ENCODE results near the gene ESR2. TPM values are rescaled to one million over a fixed set of nuclear protein-coding genes. Genes with fewer than 3 reads are reported as not detected.

The ESR2 gene
- polyA plus RNA-seq, 4 donors = 0.19 to 0.58 TPM; not detected in 2

DNA sequence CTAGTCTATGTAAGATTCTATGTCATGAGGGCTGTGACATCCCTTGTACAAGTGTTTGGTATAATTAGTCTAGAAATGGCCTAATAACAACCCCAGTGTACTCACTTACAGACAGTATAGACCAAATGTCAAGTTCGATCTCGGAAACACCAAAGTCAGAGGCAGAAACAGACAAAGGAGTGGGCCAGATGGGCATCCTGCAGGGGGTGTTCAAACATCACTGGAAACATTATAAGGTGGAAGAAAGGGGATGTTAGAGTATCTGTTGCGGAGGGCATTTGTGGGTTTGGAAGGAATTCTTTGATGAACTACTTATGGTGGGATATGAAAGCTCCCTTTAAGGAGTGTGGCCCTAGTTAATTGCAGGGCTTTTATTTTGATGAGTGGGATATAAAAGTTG is 134.6 kb downstream of the ESR2 start:
- Histone ChIP-seq H3K36me3 (ENCODE audit: control insufficient read depth in 3 of 3, insufficient read depth in 2 of 3, low read depth in 1 of 3, low read length in 3 of 3) (peaks cover 5 to 18% (median 10%) of the 10 kb centered on the region in 3 donors), H3K4me3 (ENCODE audit: low read depth in 1 of 3, low read length in 3 of 3) (no peak overlapping the region), H3K27me3 (ENCODE audit: control insufficient read depth in 3 of 3, insufficient read depth in 3 of 3, low read length in 3 of 3) (no peaks in the 10 kb centered on the region), H3K27ac (ENCODE audit: low read depth in 1 of 3, low read length in 2 of 3) (no peak overlapping the region), H3K4me1 (ENCODE audit: control insufficient read depth in 3 of 3, insufficient read depth in 2 of 3, low read depth in 1 of 3, low read length in 2 of 3) (no peaks in the 10 kb centered on the region), H3K9me3 (ENCODE audit: control insufficient read depth in 2 of 2, insufficient read depth in 1 of 2, low read depth in 1 of 2, low read length in 1 of 2) (no peaks in the 10 kb centered on the region)
- DNase-seq (no peak), FAIRE-seq (no peak)
- WGBS, 3 donors = 95 to 100% (median 99%) methylated on average over 3 of the region's 3 CpGs

DNA sequence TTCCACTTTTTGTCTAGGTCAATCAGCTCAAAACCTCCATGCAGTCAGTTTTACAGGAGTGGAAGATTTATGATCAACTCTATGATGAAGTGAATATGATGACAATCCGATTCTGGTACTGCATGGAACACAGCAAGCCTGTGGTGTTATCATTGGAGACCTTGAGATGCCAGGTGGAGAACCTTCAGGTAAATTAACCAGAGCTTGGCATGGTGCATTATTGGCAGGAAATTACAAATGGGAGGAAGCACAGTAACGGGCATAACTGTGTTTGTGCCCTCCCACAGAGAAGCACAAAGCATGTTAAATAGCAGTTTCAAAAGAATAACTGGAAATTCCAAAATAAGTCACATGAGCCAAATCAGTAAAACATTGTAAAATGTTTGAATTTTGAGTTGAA is 135.6 kb downstream of the ESR2 start:
- Histone ChIP-seq H3K27me3 (ENCODE audit: control insufficient read depth in 3 of 3, insufficient read depth in 3 of 3, low read length in 3 of 3) (no peaks in the 10 kb centered on the region), H3K4me3 (ENCODE audit: low read depth in 1 of 3, low read length in 3 of 3) (no peak overlapping the region), H3K36me3 (ENCODE audit: control insufficient read depth in 3 of 3, insufficient read depth in 2 of 3, low read depth in 1 of 3, low read length in 3 of 3) (peaks cover 5 to 16% (median 10%) of the 10 kb centered on the region in 3 donors), H3K9me3 (ENCODE audit: control insufficient read depth in 2 of 2, insufficient read depth in 1 of 2, low read depth in 1 of 2, low read length in 1 of 2) (no peaks in the 10 kb centered on the region), H3K4me1 (ENCODE audit: control insufficient read depth in 3 of 3, insufficient read depth in 2 of 3, low read depth in 1 of 3, low read length in 2 of 3) (no peaks in the 10 kb centered on the region), H3K27ac (ENCODE audit: low read depth in 1 of 3, low read length in 2 of 3) (no peak overlapping the region)
- WGBS, 3 donors = 85 to 87% (median 86%) methylated on average over 2 of the region's 2 CpGs
- DNase-seq = no peak
- no peak for FAIRE-seq

DNA sequence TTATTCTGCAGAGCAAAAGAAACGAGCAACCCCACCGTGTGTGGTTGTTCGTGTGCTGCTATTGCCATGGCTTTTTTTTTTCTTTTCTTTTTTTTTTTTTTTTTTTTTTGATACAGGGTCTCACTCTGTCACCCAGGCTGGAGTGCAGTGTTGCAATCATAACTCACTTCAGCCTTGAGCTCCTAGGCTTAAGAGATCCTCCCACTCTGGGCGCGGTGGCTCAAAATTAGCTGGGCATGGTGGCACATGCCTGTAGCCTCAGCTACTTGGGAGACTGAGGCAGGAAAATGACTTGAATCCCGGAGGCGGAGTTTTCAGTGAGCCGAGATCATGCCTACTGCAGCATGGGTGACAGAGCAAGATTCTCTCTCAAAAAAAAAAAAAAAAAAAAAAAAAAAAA is 144.2 kb downstream of the ESR2 start:
- Histone ChIP-seq H3K4me1 (ENCODE audit: control insufficient read depth in 3 of 3, insufficient read depth in 2 of 3, low read depth in 1 of 3, low read length in 2 of 3) (no peaks in the 10 kb centered on the region), H3K36me3 (ENCODE audit: control insufficient read depth in 3 of 3, insufficient read depth in 2 of 3, low read depth in 1 of 3, low read length in 3 of 3) (peaks cover 2 to 35% (median 16%) of the 10 kb centered on the region in 3 donors), H3K9me3 (ENCODE audit: control insufficient read depth in 2 of 2, insufficient read depth in 1 of 2, low read depth in 1 of 2, low read length in 1 of 2) (no peaks in the 10 kb centered on the region), H3K27me3 (ENCODE audit: control insufficient read depth in 3 of 3, insufficient read depth in 3 of 3, low read length in 3 of 3) (no peaks in the 10 kb centered on the region), H3K4me3 (ENCODE audit: low read depth in 1 of 3, low read length in 3 of 3) (no peak overlapping the region), H3K27ac (ENCODE audit: low read depth in 1 of 3, low read length in 2 of 3) (no peak overlapping the region)
- no peak for DNase-seq
- WGBS, 3 donors = 86 to 87% (median 86%) methylated on average over 8 of the region's 8 CpGs
- FAIRE-seq = no peak

DNA sequence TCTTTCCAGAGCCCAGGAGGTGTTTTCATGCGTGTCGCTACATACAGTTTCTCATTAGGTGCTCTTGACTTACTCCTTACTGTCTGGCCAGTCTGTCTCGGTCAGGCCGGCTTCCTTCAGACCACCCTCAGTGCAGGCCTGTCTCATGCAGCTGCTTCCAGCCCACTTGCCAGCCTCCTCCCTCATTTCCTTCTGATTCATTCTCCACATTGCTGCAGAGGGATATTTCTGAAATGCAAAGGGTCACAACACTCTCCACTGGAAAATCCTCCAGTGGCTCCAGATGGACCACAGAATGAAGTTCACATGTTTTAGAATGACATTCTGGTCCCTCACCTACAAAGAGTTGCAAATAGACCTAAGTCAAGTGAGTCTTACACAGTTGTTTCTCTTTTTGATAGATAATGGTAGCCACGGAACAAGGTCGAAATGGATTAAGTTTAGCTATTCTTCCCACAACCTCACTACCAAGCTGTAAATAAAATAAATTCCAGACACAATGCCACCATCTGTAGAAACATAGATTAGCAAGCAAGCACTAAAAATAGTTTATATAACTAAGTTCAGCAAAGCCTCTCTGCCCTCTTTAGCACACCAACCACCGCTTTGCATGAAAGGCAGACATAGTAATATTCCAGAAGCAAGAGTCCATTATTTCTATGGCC is 146.9 kb downstream of the ESR2 start:
- no peak overlapping the region for H3K4me3 ChIP-seq (ENCODE audit: low read depth in 1 of 3, low read length in 3 of 3)
- DNase-seq (no peak), FAIRE-seq (no peak)
- H3K27ac ChIP-seq (ENCODE audit: low read depth in 1 of 3, low read length in 2 of 3) = no peak overlapping the region
- whole genome bisulfite sequencing, 3 donors = 77 to 98% (median 95%) methylated on average over 7 of the region's 7 CpGs
- H3K4me1 ChIP-seq (ENCODE audit: control insufficient read depth in 3 of 3, insufficient read depth in 2 of 3, low read depth in 1 of 3, low read length in 2 of 3) = no peaks in the 10 kb centered on the region
- no peaks in the 10 kb centered on the region for H3K9me3 ChIP-seq (ENCODE audit: control insufficient read depth in 2 of 2, insufficient read depth in 1 of 2, low read depth in 1 of 2, low read length in 1 of 2)
- peaks cover 15 to 45% (median 17%) of the 10 kb centered on the region in 3 donors for H3K36me3 ChIP-seq (ENCODE audit: control insufficient read depth in 3 of 3, insufficient read depth in 2 of 3, low read depth in 1 of 3, low read length in 3 of 3)
- no peaks in the 10 kb centered on the region for H3K27me3 ChIP-seq (ENCODE audit: control insufficient read depth in 3 of 3, insufficient read depth in 3 of 3, low read length in 3 of 3)

DNA sequence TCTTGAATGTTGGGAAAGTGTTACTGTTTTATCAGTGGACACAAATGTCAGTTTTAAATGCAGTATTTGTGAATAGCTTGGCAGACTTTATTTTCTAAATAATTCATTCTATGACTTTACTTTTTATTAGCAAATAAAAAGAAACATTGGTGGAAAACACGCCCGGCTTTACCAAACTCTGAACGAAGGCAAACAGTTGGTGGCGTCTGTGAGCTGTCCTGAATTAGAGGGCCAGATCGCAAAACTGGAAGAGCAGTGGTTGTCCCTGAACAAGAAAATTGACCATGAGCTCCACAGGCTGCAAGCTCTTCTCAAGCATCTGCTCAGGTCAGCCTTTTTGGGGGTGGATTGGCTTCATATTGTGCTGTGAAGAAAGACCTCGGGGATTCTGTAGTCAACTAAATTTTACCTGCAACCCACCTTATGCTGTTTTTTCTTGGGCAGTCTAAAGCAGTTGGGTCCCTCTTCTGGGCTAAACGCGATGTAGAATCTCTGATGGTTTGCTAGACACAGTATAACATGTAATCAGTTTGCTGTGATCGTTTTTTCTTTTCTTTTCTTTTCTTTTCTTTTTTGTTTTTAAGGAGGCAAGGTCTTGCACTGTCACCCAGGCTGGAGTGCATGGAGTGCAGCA is 156.4 kb downstream of the ESR2 start:
- FAIRE-seq = no peak
- no peak for DNase-seq

DNA sequence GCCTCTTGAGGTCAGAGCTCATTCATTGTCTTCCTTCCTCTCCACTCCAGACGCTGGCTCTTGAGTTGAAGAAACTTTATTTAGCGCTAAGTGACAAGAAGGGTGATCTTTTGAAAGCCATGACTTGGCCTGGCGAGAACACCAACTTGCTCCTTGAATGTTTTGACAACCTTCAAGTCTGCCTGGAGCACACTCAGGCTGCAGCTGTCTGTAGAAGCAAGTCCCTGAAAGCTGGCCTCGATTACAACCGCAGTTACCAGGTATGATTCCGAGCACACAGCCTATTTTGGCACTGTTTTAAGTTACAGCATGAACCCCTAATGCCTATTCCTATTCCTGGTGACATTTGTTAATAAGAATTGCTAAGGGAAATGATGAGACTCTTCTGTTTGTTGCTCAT is 167.6 kb downstream of the ESR2 start:
- Histone ChIP-seq H3K27me3 (ENCODE audit: control insufficient read depth in 3 of 3, insufficient read depth in 3 of 3, low read length in 3 of 3) (no peaks in the 10 kb centered on the region), H3K36me3 (ENCODE audit: control insufficient read depth in 3 of 3, insufficient read depth in 2 of 3, low read depth in 1 of 3, low read length in 3 of 3) (peaks cover 11 to 43% (median 22%) of the 10 kb centered on the region in 3 donors), H3K4me3 (ENCODE audit: low read depth in 1 of 3, low read length in 3 of 3) (no peak overlapping the region), H3K4me1 (ENCODE audit: control insufficient read depth in 3 of 3, insufficient read depth in 2 of 3, low read depth in 1 of 3, low read length in 2 of 3) (no peaks in the 10 kb centered on the region), H3K27ac (ENCODE audit: low read depth in 1 of 3, low read length in 2 of 3) (no peak overlapping the region), H3K9me3 (ENCODE audit: control insufficient read depth in 2 of 2, insufficient read depth in 1 of 2, low read depth in 1 of 2, low read length in 1 of 2) (no peaks in the 10 kb centered on the region)
- DNase-seq (no peak), FAIRE-seq (no peak)
- 93 to 98% (median 96%) methylated on average over 6 of the region's 6 CpGs for WGBS, 3 donors

More for the DNA sequence above, 156.4 kb downstream of the ESR2 start:
- Histone ChIP-seq H3K27me3 (ENCODE audit: control insufficient read depth in 3 of 3, insufficient read depth in 3 of 3, low read length in 3 of 3) (no peaks in the 10 kb centered on the region), H3K36me3 (ENCODE audit: control insufficient read depth in 3 of 3, insufficient read depth in 2 of 3, low read depth in 1 of 3, low read length in 3 of 3) (peaks cover 10 to 38% (median 17%) of the 10 kb centered on the region in 3 donors), H3K4me3 (ENCODE audit: low read depth in 1 of 3, low read length in 3 of 3) (no peak overlapping the region), H3K4me1 (ENCODE audit: control insufficient read depth in 3 of 3, insufficient read depth in 2 of 3, low read depth in 1 of 3, low read length in 2 of 3) (no peaks in the 10 kb centered on the region), H3K27ac (ENCODE audit: low read depth in 1 of 3, low read length in 2 of 3) (no peak overlapping the region), H3K9me3 (ENCODE audit: control insufficient read depth in 2 of 2, insufficient read depth in 1 of 2, low read depth in 1 of 2, low read length in 1 of 2) (no peaks in the 10 kb centered on the region)
- WGBS, 3 donors = 91 to 92% (median 92%) methylated on average over 9 of the region's 9 CpGs

DNA sequence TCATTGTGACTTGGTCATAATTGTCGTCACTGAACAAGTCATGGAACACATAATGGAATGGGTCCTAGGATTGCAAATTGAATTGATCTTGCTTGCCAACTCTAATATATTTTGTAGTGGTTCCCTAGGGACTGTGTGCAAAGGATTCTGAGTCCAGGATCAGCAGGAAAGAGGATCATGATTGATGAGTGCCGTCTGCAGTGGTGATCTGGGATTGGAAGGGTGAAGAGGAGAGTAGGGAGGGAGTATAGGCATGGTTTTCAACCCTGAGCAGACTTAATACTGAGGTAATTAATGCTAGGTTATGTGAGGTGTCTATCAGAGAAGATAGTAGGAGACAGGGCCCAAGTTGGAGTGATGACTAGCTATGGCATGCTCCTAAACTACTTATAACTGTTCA is 168.9 kb downstream of the ESR2 start:
- Histone ChIP-seq H3K27ac (ENCODE audit: low read depth in 1 of 3, low read length in 2 of 3) (no peak overlapping the region), H3K27me3 (ENCODE audit: control insufficient read depth in 3 of 3, insufficient read depth in 3 of 3, low read length in 3 of 3) (no peaks in the 10 kb centered on the region), H3K4me3 (ENCODE audit: low read depth in 1 of 3, low read length in 3 of 3) (no peak overlapping the region), H3K9me3 (ENCODE audit: control insufficient read depth in 2 of 2, insufficient read depth in 1 of 2, low read depth in 1 of 2, low read length in 1 of 2) (no peaks in the 10 kb centered on the region), H3K4me1 (ENCODE audit: control insufficient read depth in 3 of 3, insufficient read depth in 2 of 3, low read depth in 1 of 3, low read length in 2 of 3) (no peaks in the 10 kb centered on the region), H3K36me3 (ENCODE audit: control insufficient read depth in 3 of 3, insufficient read depth in 2 of 3, low read depth in 1 of 3, low read length in 3 of 3) (peaks cover 12 to 48% (median 22%) of the 10 kb centered on the region in 3 donors)
- 89 to 100% (median 92%) methylated on average over 2 of the region's 2 CpGs for WGBS, 3 donors
- no peak for FAIRE-seq
- no peak for DNase-seq

DNA sequence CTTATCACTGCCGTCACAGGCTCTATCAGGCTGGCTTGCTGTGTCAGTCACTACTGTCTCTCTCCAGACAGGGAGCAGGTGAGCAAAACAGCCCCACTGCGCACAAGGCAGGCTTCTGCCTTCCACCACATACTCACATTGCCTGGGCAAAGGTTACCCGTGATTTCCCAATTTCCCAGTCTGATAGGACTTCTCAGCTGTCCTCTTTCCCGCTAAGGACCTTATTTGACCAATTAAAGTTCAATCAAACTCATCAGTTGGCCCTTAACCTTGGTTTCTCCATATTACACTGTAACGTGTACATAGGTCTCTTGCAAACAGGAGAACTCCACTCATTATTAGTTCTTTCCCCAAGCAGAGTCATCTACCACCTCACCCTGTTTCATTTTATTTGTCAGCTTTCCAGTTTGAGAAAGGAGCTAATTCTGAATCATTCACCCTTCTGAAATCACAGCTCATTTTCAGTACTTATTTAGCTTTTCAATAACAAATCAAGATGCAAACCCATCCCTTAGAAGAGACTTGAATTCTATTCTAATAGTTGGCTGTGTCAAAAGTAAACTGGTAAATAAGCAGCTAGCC is 170.8 kb downstream of the ESR2 start:
- Histone ChIP-seq H3K9me3 (ENCODE audit: control insufficient read depth in 2 of 2, insufficient read depth in 1 of 2, low read depth in 1 of 2, low read length in 1 of 2) (no peaks in the 10 kb centered on the region), H3K4me1 (ENCODE audit: control insufficient read depth in 3 of 3, insufficient read depth in 2 of 3, low read depth in 1 of 3, low read length in 2 of 3) (peaks cover 0 to 5% (median 0%) of the 10 kb centered on the region in 3 donors), H3K27ac (ENCODE audit: low read depth in 1 of 3, low read length in 2 of 3) (no peak overlapping the region), H3K27me3 (ENCODE audit: control insufficient read depth in 3 of 3, insufficient read depth in 3 of 3, low read length in 3 of 3) (no peaks in the 10 kb centered on the region), H3K4me3 (ENCODE audit: low read depth in 1 of 3, low read length in 3 of 3) (no peak overlapping the region), H3K36me3 (ENCODE audit: control insufficient read depth in 3 of 3, insufficient read depth in 2 of 3, low read depth in 1 of 3, low read length in 3 of 3) (peaks cover 16 to 38% (median 17%) of the 10 kb centered on the region in 3 donors)
- no peak for FAIRE-seq
- WGBS, 3 donors = 29 to 74% (median 45%) methylated on average over 5 of the region's 5 CpGs
- peak; percentile 53 to 83 for DNase-seq

All from small intestine (tissue), 7 donors.